ENCODE data around the gene GMEB1.

- TF ChIP-seq POLR2A (IDR thresholded peaks at IDR 0.05; ENCODE audit: low read length) (no peak), GATA1 (IDR thresholded peaks at IDR 0.05; ENCODE audit: low read depth, low read length) (no peak)
Observed at GRCh38 chr1:28642056-28642846, 26.3 kb upstream of the GMEB1 start.
